ENCODE results near the gene ASS1. TPM values are rescaled to one million over a fixed set of nuclear protein-coding genes. Genes with fewer than 3 reads are reported as not detected.
A peak's percentile ranks its signal among the peaks of the same experiment; 100 is the strongest.

The ASS1 gene
- total RNA-seq, 1 donor from 2014 or later, result 4.5 TPM

DNA sequence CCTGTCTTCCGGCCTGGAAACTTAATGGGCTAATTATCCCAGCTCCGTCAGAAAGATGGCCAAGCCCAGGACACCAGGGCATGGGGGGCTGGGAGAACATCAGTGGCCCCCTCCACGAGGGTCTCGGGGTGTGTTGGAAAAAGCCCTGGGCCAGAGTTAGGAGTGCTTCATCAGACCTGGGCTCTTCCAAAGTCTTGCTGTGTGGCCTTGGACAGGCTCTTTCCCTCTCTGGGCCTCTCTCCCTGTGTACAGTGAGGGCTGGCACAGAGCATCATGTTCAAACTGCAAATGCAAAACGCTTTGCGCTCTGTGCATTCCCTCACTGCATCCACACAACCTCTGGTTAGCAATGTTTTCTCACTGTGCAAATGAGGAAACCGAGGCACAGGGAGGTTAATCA lies 48.3 kb downstream of the ASS1 start:
- no peak overlapping the region for H3K4me3 Mint-ChIP-seq
- no peak for DNase-seq (ENCODE audit: low read depth, low spot score)
- TF ChIP-seq, protein P1, sequence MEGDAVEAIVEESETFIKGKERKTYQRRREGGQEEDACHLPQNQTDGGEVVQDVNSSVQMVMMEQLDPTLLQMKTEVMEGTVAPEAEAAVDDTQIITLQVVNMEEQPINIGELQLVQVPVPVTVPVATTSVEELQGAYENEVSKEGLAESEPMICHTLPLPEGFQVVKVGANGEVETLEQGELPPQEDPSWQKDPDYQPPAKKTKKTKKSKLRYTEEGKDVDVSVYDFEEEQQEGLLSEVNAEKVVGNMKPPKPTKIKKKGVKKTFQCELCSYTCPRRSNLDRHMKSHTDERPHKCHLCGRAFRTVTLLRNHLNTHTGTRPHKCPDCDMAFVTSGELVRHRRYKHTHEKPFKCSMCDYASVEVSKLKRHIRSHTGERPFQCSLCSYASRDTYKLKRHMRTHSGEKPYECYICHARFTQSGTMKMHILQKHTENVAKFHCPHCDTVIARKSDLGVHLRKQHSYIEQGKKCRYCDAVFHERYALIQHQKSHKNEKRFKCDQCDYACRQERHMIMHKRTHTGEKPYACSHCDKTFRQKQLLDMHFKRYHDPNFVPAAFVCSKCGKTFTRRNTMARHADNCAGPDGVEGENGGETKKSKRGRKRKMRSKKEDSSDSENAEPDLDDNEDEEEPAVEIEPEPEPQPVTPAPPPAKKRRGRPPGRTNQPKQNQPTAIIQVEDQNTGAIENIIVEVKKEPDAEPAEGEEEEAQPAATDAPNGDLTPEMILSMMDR (conservative IDR thresholded peaks at IDR 0.05), result no peak
- H3K4me1 Mint-ChIP-seq, result peaks cover 15% of the 10 kb centered on the region
- peaks cover 9% of the 10 kb centered on the region for H3K9me3 Mint-ChIP-seq
- peaks cover 6% of the 10 kb centered on the region for H3K27me3 Mint-ChIP-seq (ENCODE audit: low read depth)
- peaks cover 10% of the 10 kb centered on the region for H3K36me3 Mint-ChIP-seq (ENCODE audit: low read depth)
- no peak overlapping the region for H3K27ac Mint-ChIP-seq (ENCODE audit: unreplicated experiment)

- Mint-ChIP-seq H3K27ac (ENCODE audit: unreplicated experiment) (no peak overlapping the region), H3K9me3 (peaks cover 9% of the 10 kb centered on the region), H3K36me3 (ENCODE audit: low read depth) (peaks cover 10% of the 10 kb centered on the region)
Observed at GRCh38 chr9:130493476-130493875, 48.7 kb downstream of the ASS1 start.

DNA sequence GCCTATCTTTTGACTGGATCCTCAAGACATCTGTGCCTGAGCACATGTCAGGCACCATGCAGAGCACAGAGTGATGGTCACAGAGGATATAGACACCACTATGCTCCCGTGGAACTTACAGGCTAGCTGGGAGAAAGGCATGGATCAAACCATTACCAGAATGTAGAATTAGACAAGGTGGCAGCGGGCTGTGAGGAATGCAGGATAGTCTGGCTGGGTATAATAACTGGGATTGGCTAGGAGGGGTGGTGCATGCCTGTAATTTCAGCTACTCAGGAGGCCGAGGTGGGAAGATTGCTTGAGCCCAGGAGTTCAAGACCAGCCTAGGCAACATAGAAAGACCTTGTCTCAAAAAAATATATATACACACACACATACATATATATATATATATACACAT lies 50.3 kb downstream of the ASS1 start:
- TF ChIP-seq, protein P1 (conservative IDR thresholded peaks at IDR 0.05), result no peak
- Mint-ChIP-seq H3K4me1 (peaks cover 14% of the 10 kb centered on the region), H3K27me3 (ENCODE audit: low read depth) (peaks cover 6% of the 10 kb centered on the region), H3K27ac (ENCODE audit: unreplicated experiment) (peak overlapping the region; percentile 58), H3K36me3 (ENCODE audit: low read depth) (peaks cover 10% of the 10 kb centered on the region), H3K4me3 (no peak overlapping the region), H3K9me3 (peaks cover 9% of the 10 kb centered on the region)
- DNase-seq (ENCODE audit: low read depth, low spot score), result no peak

More at GRCh38 chr9:130493476-130493875, 48.7 kb downstream of the ASS1 start:
- TF ChIP-seq, protein P1 (conservative IDR thresholded peaks at IDR 0.05), result no peak
- Mint-ChIP-seq H3K27me3 (ENCODE audit: low read depth) (peaks cover 6% of the 10 kb centered on the region), H3K4me3 (no peak overlapping the region), H3K4me1 (peaks cover 12% of the 10 kb centered on the region)
- DNase-seq (ENCODE audit: low read depth, low spot score), result no peak

- no peak for DNase-seq (ENCODE audit: low read depth, low spot score)
- peaks cover 9% of the 10 kb centered on the region for H3K9me3 Mint-ChIP-seq
- peaks cover 3% of the 10 kb centered on the region for H3K27me3 Mint-ChIP-seq (ENCODE audit: low read depth)
- H3K36me3 Mint-ChIP-seq (ENCODE audit: low read depth), result peaks cover 10% of the 10 kb centered on the region
- H3K4me3 Mint-ChIP-seq, result no peak overlapping the region
- no peak overlapping the region for H3K27ac Mint-ChIP-seq (ENCODE audit: unreplicated experiment)
- peaks cover 31% of the 10 kb centered on the region for H3K4me1 Mint-ChIP-seq
- TF ChIP-seq, protein P1 (conservative IDR thresholded peaks at IDR 0.05), result no peak
Observed at GRCh38 chr9:130497139-130497538, 52.4 kb downstream of the ASS1 start.

DNA sequence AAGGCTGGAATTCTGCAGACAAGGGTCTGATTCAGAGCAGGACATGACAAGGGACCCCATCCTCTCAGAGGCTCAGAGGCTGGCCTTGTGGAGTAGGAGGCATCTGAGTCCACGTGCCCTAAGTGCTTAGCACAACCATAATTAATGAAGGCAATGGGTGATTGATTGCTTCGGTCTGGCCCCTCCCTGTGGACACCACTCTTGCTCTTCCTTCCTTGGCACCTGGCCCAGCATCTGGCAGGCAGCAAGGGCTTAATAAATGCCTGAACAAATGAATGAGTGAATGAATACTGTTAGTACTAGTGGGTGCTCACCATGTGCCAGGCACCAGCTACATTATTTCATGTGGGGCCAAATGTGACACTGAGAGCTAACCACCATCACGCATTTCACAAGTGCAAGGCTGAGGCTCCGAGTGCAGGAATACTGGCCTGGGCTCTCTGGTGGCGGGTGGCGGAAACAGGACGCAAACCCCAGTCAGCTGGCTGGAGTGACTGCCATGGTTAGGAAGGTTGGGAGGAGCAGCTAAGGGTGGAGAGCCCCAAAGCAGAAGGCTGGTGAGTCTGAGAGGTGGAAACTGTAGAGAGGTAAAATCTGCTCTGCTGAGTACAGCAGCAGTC lies 53.6 kb downstream of the ASS1 start:
- no peak for DNase-seq (ENCODE audit: low read depth, low spot score)
- Mint-ChIP-seq H3K27me3 (ENCODE audit: low read depth) (peaks cover 3% of the 10 kb centered on the region), H3K36me3 (ENCODE audit: low read depth) (peaks cover 10% of the 10 kb centered on the region), H3K4me1 (peaks cover 31% of the 10 kb centered on the region), H3K4me3 (no peak overlapping the region), H3K27ac (ENCODE audit: unreplicated experiment) (no peak overlapping the region), H3K9me3 (peaks cover 9% of the 10 kb centered on the region)
- TF ChIP-seq, protein P1 (conservative IDR thresholded peaks at IDR 0.05), result no peak
